Brain microvascular endothelial cell (primary cell): Measurements from ENCODE around the gene MAN2A1.

Source experiments
- DNase-seq: peaks from one replicate; pipeline ENCODE4 v3.0.0-alpha.2; 2020
- H3K27ac ChIP-seq: fragments of 250-450 bp; sonication (Bioruptor Pico); 2 replicates; pipeline ENCODE4 v1.5.1; 2020; ENCODE audit warnings: mild to moderate bottlenecking, moderate library complexity
- H3K27me3 ChIP-seq: fragments of 250-450 bp; sonication (Bioruptor Pico); replicated peaks from 2 replicates; pipeline ENCODE4 v1.5.1; 2020; ENCODE audit warnings: mild to moderate bottlenecking
- H3K36me3 ChIP-seq: fragments of 250-450 bp; sonication (Bioruptor Pico); replicated peaks from 2 replicates; pipeline ENCODE4 v1.5.1; 2020; ENCODE audit warnings: mild to moderate bottlenecking
- H3K4me3 ChIP-seq: 2 replicates; pipeline ENCODE4 v1.5.1; 2011; ENCODE audit warnings: low read depth, mild to moderate bottlenecking, control low read depth, low read length, moderate library complexity
- in situ Hi-C: cut with HindIII; loops from 2 replicates; pipeline ENCODE4 v1.10.0; 2017; ENCODE audit warnings: low sequenced_read_pairs, low pct_ligation_motif_present
- TF ChIP-seq, protein P1 (sequence below): IDR thresholded peaks from 2 replicates; pipeline ENCODE4 v1.5.1; 2011; ENCODE audit warnings: low read depth, mild to moderate bottlenecking, moderate library complexity, low read length, control low read depth, inconsistent platforms; ENCODE audit errors: missing control alignments

The MAN2A1 gene

DNA sequence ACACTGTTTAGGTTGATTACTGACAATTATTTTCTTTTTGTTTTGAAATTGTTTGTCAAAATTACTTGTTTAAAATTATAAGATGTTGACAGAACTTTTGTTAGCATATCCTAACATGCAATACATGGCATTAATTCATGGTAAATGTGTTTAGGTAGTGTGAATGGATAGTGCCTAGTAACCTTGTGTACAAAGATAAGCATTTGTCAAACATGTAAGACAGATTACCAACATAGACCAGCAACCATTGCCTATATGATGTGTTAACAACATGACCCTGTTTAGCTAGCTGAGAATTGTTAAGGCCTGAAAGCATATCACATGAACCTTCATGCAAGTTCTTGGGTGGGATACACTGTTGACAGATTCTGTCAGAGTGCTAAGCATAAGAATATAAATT lies 13.4 kb downstream of the MAN2A1 start:
- TF ChIP-seq, protein P1, sequence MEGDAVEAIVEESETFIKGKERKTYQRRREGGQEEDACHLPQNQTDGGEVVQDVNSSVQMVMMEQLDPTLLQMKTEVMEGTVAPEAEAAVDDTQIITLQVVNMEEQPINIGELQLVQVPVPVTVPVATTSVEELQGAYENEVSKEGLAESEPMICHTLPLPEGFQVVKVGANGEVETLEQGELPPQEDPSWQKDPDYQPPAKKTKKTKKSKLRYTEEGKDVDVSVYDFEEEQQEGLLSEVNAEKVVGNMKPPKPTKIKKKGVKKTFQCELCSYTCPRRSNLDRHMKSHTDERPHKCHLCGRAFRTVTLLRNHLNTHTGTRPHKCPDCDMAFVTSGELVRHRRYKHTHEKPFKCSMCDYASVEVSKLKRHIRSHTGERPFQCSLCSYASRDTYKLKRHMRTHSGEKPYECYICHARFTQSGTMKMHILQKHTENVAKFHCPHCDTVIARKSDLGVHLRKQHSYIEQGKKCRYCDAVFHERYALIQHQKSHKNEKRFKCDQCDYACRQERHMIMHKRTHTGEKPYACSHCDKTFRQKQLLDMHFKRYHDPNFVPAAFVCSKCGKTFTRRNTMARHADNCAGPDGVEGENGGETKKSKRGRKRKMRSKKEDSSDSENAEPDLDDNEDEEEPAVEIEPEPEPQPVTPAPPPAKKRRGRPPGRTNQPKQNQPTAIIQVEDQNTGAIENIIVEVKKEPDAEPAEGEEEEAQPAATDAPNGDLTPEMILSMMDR = no peak
- no peaks in the 10 kb centered on the region for H3K36me3 ChIP-seq
- in situ Hi-C loops = no loop called here

DNA sequence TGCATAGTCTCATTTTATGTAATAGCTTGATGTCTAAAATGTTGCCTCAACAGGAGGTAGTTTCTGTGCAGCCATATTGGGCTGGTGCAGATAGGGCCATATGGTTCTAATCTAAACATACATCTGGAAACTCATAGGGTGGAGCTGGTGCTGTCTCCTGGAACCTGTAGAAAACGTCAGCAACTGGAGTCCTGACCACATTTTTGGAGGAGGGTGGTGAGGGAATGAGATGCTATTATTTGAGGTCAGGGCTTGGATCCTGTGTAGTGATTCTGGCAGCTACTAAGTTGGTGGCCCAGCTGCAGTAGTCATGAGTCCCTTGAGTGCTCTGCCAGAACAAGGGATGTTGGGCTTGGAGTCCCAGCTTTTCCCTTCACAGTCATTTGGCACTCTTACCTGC lies 14.1 kb downstream of the MAN2A1 start:
- Histone ChIP-seq H3K27me3 (no peaks in the 10 kb centered on the region), H3K4me3 (no peak overlapping the region), H3K36me3 (no peaks in the 10 kb centered on the region), H3K27ac (no peak overlapping the region)
- in situ Hi-C loops = no loop called here
- no peak for DNase-seq
- TF ChIP-seq, protein P1 = no peak

More for the DNA sequence above, 13.4 kb downstream of the MAN2A1 start:
- DNase-seq = no peak
- Histone ChIP-seq H3K4me3 (no peak overlapping the region), H3K27me3 (no peaks in the 10 kb centered on the region), H3K27ac (no peak overlapping the region)

DNA sequence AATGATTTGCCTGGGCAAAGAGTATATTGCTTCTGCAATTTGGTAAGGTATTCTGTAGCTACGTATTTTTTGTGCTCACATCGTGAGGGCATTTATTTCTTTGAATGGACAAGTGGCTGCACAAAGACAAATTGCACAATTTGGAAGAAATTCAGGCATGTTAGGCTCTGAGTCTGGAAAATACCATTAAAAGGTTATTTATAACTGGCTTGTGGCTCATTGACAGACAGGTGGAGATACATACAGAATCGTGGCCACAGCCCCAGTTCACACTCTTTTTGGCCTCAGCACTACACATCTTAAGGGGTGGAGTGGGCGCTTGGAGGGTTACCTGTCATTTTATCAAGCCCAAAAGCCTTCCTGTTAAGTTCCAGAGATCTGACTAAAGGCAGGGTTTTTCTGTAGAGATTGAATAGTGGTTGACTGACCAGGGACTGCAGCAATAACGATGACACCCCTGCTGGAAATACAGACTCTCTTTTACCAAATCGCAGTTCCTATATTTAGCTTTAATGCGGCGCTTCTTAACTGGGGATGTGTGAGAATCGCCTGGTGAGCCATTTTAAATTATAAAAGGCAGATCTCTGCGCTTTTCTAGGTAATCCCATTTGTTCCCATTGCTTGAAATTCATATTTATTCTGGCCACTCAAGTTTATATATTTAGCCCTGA lies 14.7 kb downstream of the MAN2A1 start:
- no peak overlapping the region for H3K27ac ChIP-seq
- no peak overlapping the region for H3K4me3 ChIP-seq
- TF ChIP-seq, protein P1 = no peak
- H3K27me3 ChIP-seq = no peaks in the 10 kb centered on the region
- DNase-seq = no peak
- no peaks in the 10 kb centered on the region for H3K36me3 ChIP-seq
- in situ Hi-C loops = no loop called here

DNA sequence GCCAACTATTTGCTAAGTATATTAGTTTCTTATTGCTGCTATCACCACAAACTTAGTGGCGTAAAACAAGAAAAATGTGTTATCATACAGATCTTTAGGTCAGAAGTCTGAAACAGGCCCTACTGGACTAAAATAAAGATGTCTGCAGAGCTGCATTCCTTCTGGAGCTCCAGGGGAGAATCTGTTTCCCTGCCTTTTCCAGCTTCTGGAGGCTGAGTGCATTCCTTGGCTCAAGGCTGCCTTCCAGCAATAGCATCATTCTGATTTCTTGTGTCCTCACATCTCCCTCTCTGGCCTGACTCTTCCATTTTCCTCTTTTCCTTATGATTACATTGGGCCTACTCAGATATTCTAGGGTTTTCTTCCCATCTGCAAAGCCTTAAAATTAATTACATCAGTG lies 15.9 kb downstream of the MAN2A1 start:
- H3K36me3 ChIP-seq = no peaks in the 10 kb centered on the region
- no peak overlapping the region for H3K4me3 ChIP-seq
- in situ Hi-C loops = no loop called here
- TF ChIP-seq, protein P1 = no peak
- H3K27ac ChIP-seq = no peak overlapping the region
- no peaks in the 10 kb centered on the region for H3K27me3 ChIP-seq
- DNase-seq = peak; percentile 21

DNA sequence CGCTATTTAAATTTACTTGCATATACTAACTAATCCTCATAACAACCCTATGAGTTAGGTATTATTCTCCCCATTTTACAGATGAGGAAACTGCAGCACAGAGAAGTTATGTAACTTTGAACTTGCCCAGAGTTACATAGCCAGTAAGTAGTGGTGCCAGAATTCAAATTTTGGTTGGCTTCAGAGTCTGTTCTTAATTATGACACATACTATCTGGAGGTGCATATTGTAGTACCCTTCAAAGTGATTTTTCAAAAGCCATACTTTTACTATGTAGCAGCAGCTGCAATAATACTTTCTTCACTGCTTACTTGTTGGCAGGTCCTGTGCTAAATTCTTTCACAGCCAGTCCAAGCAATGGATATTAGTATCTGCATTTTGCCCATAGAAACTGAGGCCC lies 16.4 kb downstream of the MAN2A1 start:
- Histone ChIP-seq H3K36me3 (no peaks in the 10 kb centered on the region), H3K27ac (no peak overlapping the region), H3K4me3 (no peak overlapping the region), H3K27me3 (no peaks in the 10 kb centered on the region)
- in situ Hi-C loops = no loop called here
- TF ChIP-seq, protein P1 = no peak
- DNase-seq = no peak

DNA sequence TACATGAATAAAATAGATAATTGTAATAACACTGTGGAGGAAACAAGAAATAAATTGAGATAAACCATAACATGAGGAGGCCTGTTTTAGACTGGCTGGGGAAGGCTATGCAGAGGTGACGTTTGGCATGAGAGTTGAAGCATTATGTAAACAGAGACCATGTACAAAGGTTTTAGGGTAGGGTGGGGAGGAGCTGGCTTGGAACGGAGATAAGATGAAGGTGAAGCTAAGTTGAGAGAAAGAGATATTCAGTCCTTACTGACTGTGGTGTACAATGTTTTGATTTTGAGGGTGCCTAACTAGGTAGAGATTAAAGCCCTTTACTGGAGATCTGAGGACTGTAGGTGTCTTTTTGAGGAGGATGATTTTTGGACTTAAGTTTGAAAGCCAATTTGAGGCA lies 17.8 kb downstream of the MAN2A1 start:
- no peaks in the 10 kb centered on the region for H3K36me3 ChIP-seq
- no peak for DNase-seq
- H3K4me3 ChIP-seq = no peak overlapping the region
- H3K27me3 ChIP-seq = no peaks in the 10 kb centered on the region
- no peak overlapping the region for H3K27ac ChIP-seq
- TF ChIP-seq, protein P1 = no peak
- in situ Hi-C loops = no loop called here
